Astrocyte (in vitro differentiated cells and primary cell): Measurements from ENCODE around the gene ARL2BP. TPM values are rescaled to one million over a fixed set of nuclear protein-coding genes. Genes with fewer than 3 reads are reported as not detected.
A peak's percentile ranks its signal among the peaks of the same experiment; 100 is the strongest.

ENCODE experiments used
- DNase-seq: peaks from one replicate; pipeline ENCODE4 v3.0.0-alpha.2; 2010; ENCODE audit warnings: low read depth
- FAIRE-seq: peaks from 2 replicates; lab custom pipeline; 2011; peaks lifted over from hg19 to GRCh38; lab: Jason Lieb, UNC
- H2AFZ ChIP-seq: 2 replicates; pipeline ENCODE4 v1.6.0; 2012; ENCODE audit warnings: low read depth, low read length, inconsistent platforms
- H3K27ac ChIP-seq: 2 replicates; pipeline ENCODE4 v1.5.1; 2011; ENCODE audit warnings: low read depth, low read length, inconsistent platforms
- H3K27me3 ChIP-seq: 2 replicates; pipeline ENCODE4 v1.6.0; 2011; ENCODE audit warnings: low read length, inconsistent platforms; ENCODE audit not compliant: insufficient read depth
- H3K36me3 ChIP-seq: 2 replicates; pipeline ENCODE4 v1.5.1; 2011; ENCODE audit warnings: low read length, inconsistent platforms; ENCODE audit not compliant: insufficient read depth
- H3K4me1 ChIP-seq: 2 replicates; pipeline ENCODE4 v1.5.1; 2011; ENCODE audit warnings: low read length, inconsistent platforms; ENCODE audit not compliant: insufficient read depth
- H3K4me2 ChIP-seq: 2 replicates; pipeline ENCODE4 v1.6.0; 2012; ENCODE audit warnings: low read length, inconsistent platforms
- H3K4me3 ChIP-seq: 2 replicates; pipeline ENCODE4 v1.5.1; 2011; ENCODE audit warnings: low read depth, mild to moderate bottlenecking, low read length, inconsistent platforms; ENCODE audit not compliant: insufficient read depth
- H3K79me2 ChIP-seq: 2 replicates; pipeline ENCODE4 v1.6.0; 2012; ENCODE audit warnings: mild to moderate bottlenecking, low read length, inconsistent platforms; ENCODE audit not compliant: insufficient read depth
- H3K9ac ChIP-seq: 2 replicates; pipeline ENCODE4 v1.6.0; 2012; ENCODE audit warnings: mild to moderate bottlenecking, low read length, inconsistent platforms
- H3K9me3 ChIP-seq: 2 replicates; pipeline ENCODE4 v1.5.1; 2012; ENCODE audit warnings: low read depth, mild to moderate bottlenecking, low read length, inconsistent platforms; ENCODE audit not compliant: insufficient read depth
- H4K20me1 ChIP-seq: 2 replicates; pipeline ENCODE4 v1.6.0; 2012; ENCODE audit warnings: low read length, inconsistent platforms; ENCODE audit not compliant: insufficient read depth
- H3K27ac Mint-ChIP-seq: one replicate; pipeline ENCODE4 v1.8.0; 2021; ENCODE audit warnings: mild to moderate bottlenecking, mixed read lengths; ENCODE audit not compliant: unreplicated experiment
- H3K27me3 Mint-ChIP-seq: one replicate; pipeline ENCODE4 v1.8.0; 2021; ENCODE audit warnings: low read depth, mixed read lengths; ENCODE audit not compliant: unreplicated experiment
- H3K36me3 Mint-ChIP-seq: one replicate; pipeline ENCODE4 v1.8.0; 2021; ENCODE audit warnings: low read depth, mixed read lengths; ENCODE audit not compliant: unreplicated experiment
- H3K4me1 Mint-ChIP-seq: one replicate; pipeline ENCODE4 v1.8.0; 2021; ENCODE audit warnings: low read depth, mixed read lengths; ENCODE audit not compliant: unreplicated experiment
- H3K4me3 Mint-ChIP-seq: one replicate; pipeline ENCODE4 v1.8.0; 2021; ENCODE audit warnings: mild to moderate bottlenecking, moderate library complexity, mixed read lengths; ENCODE audit not compliant: unreplicated experiment
- H3K9me3 Mint-ChIP-seq: one replicate; pipeline ENCODE4 v1.8.0; 2021; ENCODE audit warnings: mild to moderate bottlenecking, mixed read lengths; ENCODE audit not compliant: unreplicated experiment
- EZH2 ChIP-seq: IDR thresholded peaks from 2 replicates; pipeline ENCODE4 v1.6.1; 2012; ENCODE audit warnings: mild to moderate bottlenecking, low read length, inconsistent platforms; ENCODE audit not compliant: insufficient read depth
- total RNA-seq: library from RNA; stranded (reverse); gene quantifications from 2 replicates; pipeline ENCODE4 v1.2.1, GENCODE V29; 2021
- TF ChIP-seq, protein P1 (sequence below): IDR thresholded peaks from 2 replicates; pipeline ENCODE4 v1.5.1; 2011; ENCODE audit warnings: low read depth, mild to moderate bottlenecking, inconsistent platforms, low read length, moderate library complexity; ENCODE audit not compliant: insufficient read depth

The ARL2BP gene
- total RNA-seq, 1 donor from 2014 or later, result 71.1 TPM

DNA sequence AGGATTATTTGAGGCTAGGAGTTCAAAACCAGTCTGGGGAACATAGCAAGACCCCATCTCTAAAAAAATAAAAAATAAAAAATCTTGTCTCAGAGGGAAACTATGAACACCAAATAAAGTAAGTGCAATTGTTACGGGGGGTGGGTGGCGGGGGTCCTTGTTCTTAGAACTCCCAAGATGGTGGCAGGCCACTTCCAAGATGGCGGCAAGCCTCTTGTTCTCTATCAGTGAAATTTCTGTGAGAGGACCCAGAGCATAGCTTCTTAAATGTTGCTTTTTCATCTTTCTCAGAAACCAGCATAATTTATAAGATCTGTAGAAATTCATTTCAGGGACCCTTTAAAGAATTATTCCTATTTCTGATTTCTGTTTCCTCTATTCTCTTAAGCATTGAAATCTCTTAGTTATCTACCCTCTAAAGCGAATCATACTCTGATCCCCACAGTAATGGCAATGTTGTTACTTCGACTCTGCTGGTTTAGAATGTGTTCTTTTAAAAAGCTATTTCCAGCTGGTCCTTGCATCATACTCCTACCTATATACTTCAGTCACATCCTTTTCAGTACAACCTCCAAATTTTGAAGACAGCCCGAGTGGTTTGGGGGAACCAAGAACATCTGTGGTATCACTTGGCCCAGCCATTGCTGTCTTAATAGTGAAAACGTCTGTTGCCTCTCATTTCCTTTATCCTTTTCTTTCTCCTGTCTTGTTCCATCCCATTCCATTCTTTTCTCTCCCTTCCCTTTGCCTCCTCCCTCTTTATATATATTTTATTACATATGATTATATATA lies 42.8 kb upstream of the ARL2BP start:
- Histone ChIP-seq H3K79me2 (peaks cover 68% of the 10 kb centered on the region), H3K27ac (no peak overlapping the region), H3K4me3 (no peak overlapping the region), H3K9me3 (no peaks in the 10 kb centered on the region), H4K20me1 (peaks cover 25% of the 10 kb centered on the region), H2AFZ (no peak overlapping the region), H3K4me1 (no peaks in the 10 kb centered on the region), H3K4me2 (no peak overlapping the region), H3K27me3 (no peaks in the 10 kb centered on the region), H3K9ac (no peak overlapping the region), H3K36me3 (peaks cover 22% of the 10 kb centered on the region)
- no peaks in the 10 kb centered on the region for H3K9me3 Mint-ChIP-seq
- H3K36me3 Mint-ChIP-seq, result peaks cover 30% of the 10 kb centered on the region
- H3K4me1 Mint-ChIP-seq, result peaks cover 13% of the 10 kb centered on the region
- TF ChIP-seq, protein P1, sequence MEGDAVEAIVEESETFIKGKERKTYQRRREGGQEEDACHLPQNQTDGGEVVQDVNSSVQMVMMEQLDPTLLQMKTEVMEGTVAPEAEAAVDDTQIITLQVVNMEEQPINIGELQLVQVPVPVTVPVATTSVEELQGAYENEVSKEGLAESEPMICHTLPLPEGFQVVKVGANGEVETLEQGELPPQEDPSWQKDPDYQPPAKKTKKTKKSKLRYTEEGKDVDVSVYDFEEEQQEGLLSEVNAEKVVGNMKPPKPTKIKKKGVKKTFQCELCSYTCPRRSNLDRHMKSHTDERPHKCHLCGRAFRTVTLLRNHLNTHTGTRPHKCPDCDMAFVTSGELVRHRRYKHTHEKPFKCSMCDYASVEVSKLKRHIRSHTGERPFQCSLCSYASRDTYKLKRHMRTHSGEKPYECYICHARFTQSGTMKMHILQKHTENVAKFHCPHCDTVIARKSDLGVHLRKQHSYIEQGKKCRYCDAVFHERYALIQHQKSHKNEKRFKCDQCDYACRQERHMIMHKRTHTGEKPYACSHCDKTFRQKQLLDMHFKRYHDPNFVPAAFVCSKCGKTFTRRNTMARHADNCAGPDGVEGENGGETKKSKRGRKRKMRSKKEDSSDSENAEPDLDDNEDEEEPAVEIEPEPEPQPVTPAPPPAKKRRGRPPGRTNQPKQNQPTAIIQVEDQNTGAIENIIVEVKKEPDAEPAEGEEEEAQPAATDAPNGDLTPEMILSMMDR, result no peak
- peak overlapping the region; percentile 42 for H3K27ac Mint-ChIP-seq
- H3K4me3 Mint-ChIP-seq, result no peak overlapping the region
- H3K27me3 Mint-ChIP-seq, result no peaks in the 10 kb centered on the region
- FAIRE-seq (no peak), DNase-seq (no peak)

DNA sequence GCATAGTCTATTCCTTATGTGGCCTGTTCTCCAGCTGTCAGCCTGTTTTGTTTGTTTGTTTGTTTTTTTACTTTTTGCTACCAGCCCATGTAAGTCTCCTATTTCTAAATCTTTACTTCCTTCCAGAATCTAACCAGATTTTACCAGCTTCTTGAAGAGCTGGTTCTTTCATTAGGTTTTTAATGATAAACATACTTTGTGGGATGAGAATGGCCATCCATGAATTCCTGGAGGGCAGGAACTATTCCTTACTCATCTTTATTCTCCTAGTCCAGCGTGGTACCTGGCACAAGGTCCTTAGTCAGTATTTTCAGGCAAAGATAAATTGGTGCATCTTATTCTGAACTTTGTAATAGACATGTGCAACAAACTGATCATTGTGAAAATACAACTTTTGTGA lies 41.6 kb upstream of the ARL2BP start:
- peaks cover 11% of the 10 kb centered on the region for H3K4me1 Mint-ChIP-seq
- no peak overlapping the region for H3K4me2 ChIP-seq
- H3K36me3 ChIP-seq, result peaks cover 29% of the 10 kb centered on the region
- H2AFZ ChIP-seq, result no peak overlapping the region
- no peak overlapping the region for H3K9ac ChIP-seq
- H3K27ac ChIP-seq, result no peak overlapping the region
- H3K27me3 Mint-ChIP-seq, result no peaks in the 10 kb centered on the region
- peak; percentile 31 for DNase-seq
- peaks cover 31% of the 10 kb centered on the region for H4K20me1 ChIP-seq
- no peak overlapping the region for H3K4me3 Mint-ChIP-seq
- no peak for TF ChIP-seq EZH2
- TF ChIP-seq, protein P1, result no peak
- H3K27ac Mint-ChIP-seq, result peak overlapping the region; percentile 2
- H3K79me2 ChIP-seq, result peaks cover 63% of the 10 kb centered on the region
- no peak for FAIRE-seq
- H3K27me3 ChIP-seq, result no peaks in the 10 kb centered on the region
- H3K36me3 Mint-ChIP-seq, result peaks cover 30% of the 10 kb centered on the region
- H3K9me3 Mint-ChIP-seq, result no peaks in the 10 kb centered on the region
- no peak overlapping the region for H3K4me3 ChIP-seq
- H3K9me3 ChIP-seq, result no peaks in the 10 kb centered on the region
- no peaks in the 10 kb centered on the region for H3K4me1 ChIP-seq

DNA sequence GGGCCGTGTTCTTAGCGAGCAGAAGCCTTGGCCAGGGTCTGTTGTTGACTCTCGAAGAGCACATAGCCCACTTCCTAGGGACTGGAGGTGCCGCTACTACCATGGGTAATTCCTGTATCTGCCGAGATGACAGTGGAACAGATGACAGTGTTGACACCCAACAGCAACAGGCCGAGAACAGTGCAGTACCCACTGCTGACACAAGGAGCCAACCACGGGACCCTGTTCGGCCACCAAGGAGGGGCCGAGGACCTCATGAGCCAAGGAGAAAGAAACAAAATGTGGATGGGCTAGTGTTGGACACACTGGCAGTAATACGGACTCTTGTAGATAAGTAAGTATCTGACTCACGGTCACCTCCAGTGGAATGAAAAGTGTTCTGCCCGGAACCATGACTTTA lies 40.4 kb upstream of the ARL2BP start:
- no peak overlapping the region for H3K9ac ChIP-seq
- DNase-seq, result no peak
- H4K20me1 ChIP-seq, result peaks cover 31% of the 10 kb centered on the region
- no peak overlapping the region for H3K27ac Mint-ChIP-seq
- no peak overlapping the region for H2AFZ ChIP-seq
- H3K4me2 ChIP-seq, result no peak overlapping the region
- peaks cover 4% of the 10 kb centered on the region for H3K4me1 Mint-ChIP-seq
- no peaks in the 10 kb centered on the region for H3K4me1 ChIP-seq
- no peaks in the 10 kb centered on the region for H3K27me3 ChIP-seq
- H3K9me3 ChIP-seq, result no peaks in the 10 kb centered on the region
- no peak for FAIRE-seq
- no peaks in the 10 kb centered on the region for H3K9me3 Mint-ChIP-seq
- peaks cover 51% of the 10 kb centered on the region for H3K79me2 ChIP-seq
- peaks cover 29% of the 10 kb centered on the region for H3K36me3 ChIP-seq
- TF ChIP-seq, protein P1, result no peak
- no peak for TF ChIP-seq EZH2
- H3K4me3 ChIP-seq, result no peak overlapping the region
- H3K36me3 Mint-ChIP-seq, result peaks cover 26% of the 10 kb centered on the region
- no peak overlapping the region for H3K4me3 Mint-ChIP-seq
- H3K27me3 Mint-ChIP-seq, result no peaks in the 10 kb centered on the region
- H3K27ac ChIP-seq, result no peak overlapping the region
